Hepatocyte (in vitro differentiated cells): ENCODE results near the gene HSPA4L. TPM values are rescaled to one million over a fixed set of nuclear protein-coding genes. Genes with fewer than 3 reads are reported as not detected.

Experiments used
- DNase-seq: peaks from one replicate; pipeline ENCODE4 v3.0.0-alpha.2; 2016; ENCODE audit warnings: low spot score
- H2AFZ ChIP-seq: fragments of 200-600 bp; sonication (generic); 2 replicates; pipeline ENCODE4 v1.6.0; 2016; ENCODE audit warnings: antibody characterized with exemption, mild to moderate bottlenecking
- H3K27ac ChIP-seq: fragments of 200-600 bp; sonication (generic); 2 replicates; pipeline ENCODE4 v1.5.1; 2016; ENCODE audit warnings: mild to moderate bottlenecking
- H3K27me3 ChIP-seq: fragments of 200-600 bp; sonication (generic); 2 replicates; pipeline ENCODE4 v1.6.1; 2016
- H3K36me3 ChIP-seq: fragments of 200-600 bp; sonication (generic); replicated peaks from 2 replicates; pipeline ENCODE4 v1.5.1; 2016; ENCODE audit warnings: low read depth; ENCODE audit not compliant: insufficient read depth
- H3K4me1 ChIP-seq: fragments of 200-600 bp; sonication (generic); 2 replicates; pipeline ENCODE4 v1.5.1; 2016; ENCODE audit warnings: mild to moderate bottlenecking, moderate library complexity; ENCODE audit not compliant: insufficient read depth
- H3K4me2 ChIP-seq: fragments of 200-600 bp; sonication (generic); 2 replicates; pipeline ENCODE4 v1.6.0; 2016
- H3K4me3 ChIP-seq: fragments of 200-600 bp; sonication (generic); 2 replicates; pipeline ENCODE4 v1.5.1; 2016; ENCODE audit warnings: mild to moderate bottlenecking
- H3K79me2 ChIP-seq: fragments of 200-600 bp; sonication (generic); 2 replicates; pipeline ENCODE4 v1.6.0; 2017; ENCODE audit warnings: mild to moderate bottlenecking
- H3K9me2 ChIP-seq: fragments of 200-600 bp; sonication (generic); replicated peaks from 2 replicates; pipeline ENCODE4 v1.6.0; 2017; ENCODE audit warnings: mild to moderate bottlenecking; ENCODE audit not compliant: insufficient read depth
- H3K9me3 ChIP-seq: fragments of 200-600 bp; sonication (generic); 2 replicates; pipeline ENCODE4 v1.5.1; 2016; ENCODE audit warnings: low read depth, mild to moderate bottlenecking
- H4K20me1 ChIP-seq: fragments of 200-600 bp; sonication (generic); 2 replicates; pipeline ENCODE4 v1.6.0; 2016; ENCODE audit warnings: mild to moderate bottlenecking; ENCODE audit not compliant: insufficient read depth, poor library complexity, severe bottlenecking
- EZH2 ChIP-seq: fragments of 200-600 bp; sonication (generic); IDR thresholded peaks from 2 replicates; pipeline ENCODE4 v1.6.1; 2016; ENCODE audit warnings: antibody characterized with exemption, mild to moderate bottlenecking, borderline replicate concordance
- EZH2phosphoT487 ChIP-seq: fragments of 200-600 bp; sonication (generic); IDR thresholded peaks from one replicate; pipeline ENCODE4 v1.6.1; 2018; ENCODE audit warnings: antibody characterized with exemption, mild to moderate bottlenecking, low read depth, moderate library complexity; ENCODE audit not compliant: unreplicated experiment, severe bottlenecking
- WGBS: methylation state at CpG from one replicate; pipeline ENCODE4 v1.1.6; 2016; ENCODE audit warnings: low lambda C conversion rate; ENCODE audit errors: missing lambda C conversion rate; 5-methylcytosine and 5-hydroxymethylcytosine counted together
- polyA plus RNA-seq: library from polyadenylated mRNA; unstranded; fragments of >200 nt; fragmentation: Nextera tagmentation; extraction: Ambion mirVana; gene quantifications from 2 replicates; pipeline ENCODE4 v1.2.1, GENCODE V29; 2016
- total RNA-seq: library from RNA; depleted of rRNA; stranded (reverse); fragments of >200 nt; gene quantifications from 2 replicates; pipeline ENCODE4 v1.2.3, GENCODE V29; 2014
- TF ChIP-seq, protein P1 (sequence below): fragments of 200-600 bp; sonication (generic); IDR thresholded peaks from 2 replicates; pipeline ENCODE4 v1.5.1; 2016; ENCODE audit warnings: antibody characterized with exemption, mild to moderate bottlenecking; ENCODE audit not compliant: poor library complexity

The HSPA4L gene
- total and polyA plus RNA-seq, 2 experiments from 2014 or later, result 1.7 to 2.7 TPM

DNA sequence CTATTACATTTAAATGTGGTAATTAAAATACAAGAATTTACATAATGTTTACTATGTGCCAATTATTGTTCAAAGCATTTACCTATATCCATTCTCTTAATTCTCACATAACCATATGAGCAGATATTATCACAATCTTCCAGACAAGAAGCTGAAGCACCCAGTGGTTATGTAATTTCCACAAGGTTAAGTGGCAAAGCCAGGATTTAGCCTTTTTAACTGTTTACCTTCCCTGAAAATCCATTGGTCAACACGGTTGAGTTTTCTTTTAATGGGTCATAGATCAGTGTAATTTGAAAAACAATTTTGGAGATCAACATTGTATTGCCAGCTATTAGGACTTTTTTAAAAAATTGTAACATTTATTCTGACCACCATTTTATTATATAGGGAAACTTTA is 11.4 kb downstream of the HSPA4L start:
- H3K4me3 ChIP-seq, result no peak overlapping the region
- H2AFZ ChIP-seq, result no peak overlapping the region
- H3K9me2 ChIP-seq, result no peaks in the 10 kb centered on the region
- no peaks in the 10 kb centered on the region for H3K79me2 ChIP-seq
- no peaks in the 10 kb centered on the region for H3K27me3 ChIP-seq
- H3K9me3 ChIP-seq, result no peaks in the 10 kb centered on the region
- DNase-seq, result no peak
- no peaks in the 10 kb centered on the region for H4K20me1 ChIP-seq
- H3K36me3 ChIP-seq, result no peaks in the 10 kb centered on the region
- no peak overlapping the region for H3K27ac ChIP-seq
- no peak overlapping the region for H3K4me2 ChIP-seq
- H3K4me1 ChIP-seq, result no peaks in the 10 kb centered on the region
- TF ChIP-seq, protein P1, sequence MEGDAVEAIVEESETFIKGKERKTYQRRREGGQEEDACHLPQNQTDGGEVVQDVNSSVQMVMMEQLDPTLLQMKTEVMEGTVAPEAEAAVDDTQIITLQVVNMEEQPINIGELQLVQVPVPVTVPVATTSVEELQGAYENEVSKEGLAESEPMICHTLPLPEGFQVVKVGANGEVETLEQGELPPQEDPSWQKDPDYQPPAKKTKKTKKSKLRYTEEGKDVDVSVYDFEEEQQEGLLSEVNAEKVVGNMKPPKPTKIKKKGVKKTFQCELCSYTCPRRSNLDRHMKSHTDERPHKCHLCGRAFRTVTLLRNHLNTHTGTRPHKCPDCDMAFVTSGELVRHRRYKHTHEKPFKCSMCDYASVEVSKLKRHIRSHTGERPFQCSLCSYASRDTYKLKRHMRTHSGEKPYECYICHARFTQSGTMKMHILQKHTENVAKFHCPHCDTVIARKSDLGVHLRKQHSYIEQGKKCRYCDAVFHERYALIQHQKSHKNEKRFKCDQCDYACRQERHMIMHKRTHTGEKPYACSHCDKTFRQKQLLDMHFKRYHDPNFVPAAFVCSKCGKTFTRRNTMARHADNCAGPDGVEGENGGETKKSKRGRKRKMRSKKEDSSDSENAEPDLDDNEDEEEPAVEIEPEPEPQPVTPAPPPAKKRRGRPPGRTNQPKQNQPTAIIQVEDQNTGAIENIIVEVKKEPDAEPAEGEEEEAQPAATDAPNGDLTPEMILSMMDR, result no peak
- TF ChIP-seq EZH2phosphoT487, result no peak
- no peak for TF ChIP-seq EZH2
- 76% methylated on average over 1 of the region's 1 CpG for WGBS

DNA sequence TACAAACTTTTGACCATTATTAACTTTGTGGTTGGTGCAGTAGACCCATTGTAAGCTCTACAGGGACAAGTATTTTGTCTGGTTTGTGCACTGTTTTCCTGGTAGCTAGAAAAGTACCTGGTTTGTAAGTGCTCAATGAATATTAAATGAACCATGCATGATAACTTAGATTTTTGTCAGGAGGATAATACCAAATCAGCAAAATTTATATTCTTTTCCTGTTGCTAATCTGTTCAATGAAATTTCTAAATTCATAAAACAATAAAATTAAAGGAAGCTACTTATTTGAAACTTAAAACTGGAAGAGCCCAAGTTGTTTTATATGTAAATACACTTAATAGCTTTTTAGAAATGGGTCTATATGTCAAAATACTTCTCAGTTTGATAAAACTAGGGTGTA is 17.6 kb downstream of the HSPA4L start:
- no peak overlapping the region for H3K4me3 ChIP-seq
- no peak for TF ChIP-seq EZH2
- no peak for TF ChIP-seq EZH2phosphoT487
- TF ChIP-seq, protein P1, result no peak
- no peaks in the 10 kb centered on the region for H3K9me3 ChIP-seq
- H3K4me2 ChIP-seq, result no peak overlapping the region
- DNase-seq, result no peak
- no peaks in the 10 kb centered on the region for H4K20me1 ChIP-seq
- H3K27me3 ChIP-seq, result no peaks in the 10 kb centered on the region
- no peak overlapping the region for H2AFZ ChIP-seq
- H3K36me3 ChIP-seq, result no peaks in the 10 kb centered on the region
- no peak overlapping the region for H3K27ac ChIP-seq
- no peaks in the 10 kb centered on the region for H3K79me2 ChIP-seq
- H3K9me2 ChIP-seq, result no peaks in the 10 kb centered on the region
- no peaks in the 10 kb centered on the region for H3K4me1 ChIP-seq

DNA sequence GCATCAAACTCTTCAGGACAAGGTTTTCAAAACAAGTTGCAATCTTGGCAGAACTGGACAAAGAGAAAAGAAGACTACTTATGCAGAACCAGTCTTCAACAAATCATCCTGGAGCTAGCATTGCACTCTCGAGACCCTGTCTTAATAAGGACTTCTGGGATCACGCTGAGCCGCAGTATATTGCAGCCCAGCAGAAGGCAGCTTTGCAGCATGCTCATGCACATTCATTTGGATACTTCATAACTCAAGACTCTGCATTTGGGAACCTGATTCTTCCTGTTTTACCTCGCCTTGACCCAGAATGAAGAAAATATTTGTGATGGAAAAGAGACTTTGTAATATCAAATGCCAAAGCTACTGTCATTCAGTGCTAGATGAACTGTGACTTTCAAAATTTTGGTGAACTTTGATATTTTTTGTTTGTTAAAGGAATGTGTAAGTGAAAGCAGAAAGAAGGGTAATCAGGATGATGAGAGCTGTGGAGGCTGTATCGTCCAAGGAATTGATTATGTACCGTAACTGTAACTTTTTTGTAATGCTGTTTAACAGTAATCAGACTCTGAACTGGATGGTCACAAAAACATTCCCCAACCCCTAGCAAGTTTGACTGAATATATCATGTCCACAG is 27.2 kb downstream of the HSPA4L start:
- TF ChIP-seq EZH2phosphoT487 (no peak), EZH2 (no peak)
- TF ChIP-seq, protein P1, result no peak
- H4K20me1 ChIP-seq, result no peaks in the 10 kb centered on the region
- H3K4me3 ChIP-seq, result no peak overlapping the region
- H3K79me2 ChIP-seq, result no peaks in the 10 kb centered on the region
- no peaks in the 10 kb centered on the region for H3K9me2 ChIP-seq
- no peak overlapping the region for H3K4me2 ChIP-seq
- peak; percentile 12 for DNase-seq
- no peaks in the 10 kb centered on the region for H3K36me3 ChIP-seq
- no peak overlapping the region for H3K27ac ChIP-seq
- WGBS, result 82% methylated on average over 6 of the region's 6 CpGs
- no peaks in the 10 kb centered on the region for H3K9me3 ChIP-seq
- H2AFZ ChIP-seq, result no peak overlapping the region
- no peaks in the 10 kb centered on the region for H3K27me3 ChIP-seq
- H3K4me1 ChIP-seq, result no peaks in the 10 kb centered on the region

DNA sequence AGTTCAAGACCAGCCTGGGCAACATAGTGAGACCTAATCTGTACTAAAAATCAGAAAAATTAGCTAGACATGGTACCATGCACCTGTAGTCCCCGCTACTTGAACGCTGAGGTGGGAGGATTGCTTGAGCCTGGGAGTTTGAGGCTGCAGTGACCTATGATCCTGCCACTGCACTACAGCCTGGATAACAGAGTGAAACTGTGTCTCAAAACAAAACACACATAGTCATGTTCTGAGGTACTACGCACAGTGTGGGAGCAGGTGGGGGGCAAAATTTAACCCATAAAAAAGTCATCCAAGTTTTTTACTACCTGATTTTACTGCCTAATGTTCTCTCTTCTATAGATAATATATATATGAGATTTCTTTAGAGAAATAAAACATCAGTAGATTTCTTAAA is 28.4 kb downstream of the HSPA4L start:
- TF ChIP-seq EZH2 (no peak), EZH2phosphoT487 (no peak)
- TF ChIP-seq, protein P1, result no peak
- Histone ChIP-seq H4K20me1 (no peaks in the 10 kb centered on the region), H3K9me2 (no peaks in the 10 kb centered on the region), H3K36me3 (no peaks in the 10 kb centered on the region), H3K27ac (no peak overlapping the region), H3K4me2 (no peak overlapping the region), H3K4me1 (no peaks in the 10 kb centered on the region), H3K9me3 (no peaks in the 10 kb centered on the region), H2AFZ (no peak overlapping the region), H3K4me3 (no peak overlapping the region), H3K27me3 (no peaks in the 10 kb centered on the region), H3K79me2 (no peaks in the 10 kb centered on the region)
- 90% methylated on average over 3 of the region's 3 CpGs for WGBS
- no peak for DNase-seq
